ENCODE results near the gene WSB2.
"Not testable (repeated sequence)": the region's sequence is repeated elsewhere in the genome, so short reads cannot be mapped to it uniquely, and the experiment has no call there.

Gene WSB2

DNA sequence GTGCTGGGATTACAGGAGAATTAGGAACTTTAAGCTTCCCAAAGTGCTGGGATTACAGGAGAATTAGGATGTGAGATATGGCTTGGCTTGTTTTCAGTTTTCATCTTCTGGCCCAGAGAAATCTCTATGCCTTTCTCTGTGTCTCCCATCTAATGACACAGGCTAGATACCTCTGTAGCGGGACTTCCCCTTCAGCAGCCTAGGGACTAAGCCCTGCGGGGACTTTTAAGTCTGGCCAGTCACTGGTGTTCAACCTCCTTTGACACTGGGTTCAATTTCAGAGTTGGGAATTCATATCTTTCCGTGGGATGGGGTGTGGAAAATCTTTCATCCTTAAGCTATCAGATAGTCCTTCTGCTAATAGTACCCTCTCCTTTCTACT is 38.3 kb downstream of the WSB2 start:
- TF ChIP-seq, protein P1, sequence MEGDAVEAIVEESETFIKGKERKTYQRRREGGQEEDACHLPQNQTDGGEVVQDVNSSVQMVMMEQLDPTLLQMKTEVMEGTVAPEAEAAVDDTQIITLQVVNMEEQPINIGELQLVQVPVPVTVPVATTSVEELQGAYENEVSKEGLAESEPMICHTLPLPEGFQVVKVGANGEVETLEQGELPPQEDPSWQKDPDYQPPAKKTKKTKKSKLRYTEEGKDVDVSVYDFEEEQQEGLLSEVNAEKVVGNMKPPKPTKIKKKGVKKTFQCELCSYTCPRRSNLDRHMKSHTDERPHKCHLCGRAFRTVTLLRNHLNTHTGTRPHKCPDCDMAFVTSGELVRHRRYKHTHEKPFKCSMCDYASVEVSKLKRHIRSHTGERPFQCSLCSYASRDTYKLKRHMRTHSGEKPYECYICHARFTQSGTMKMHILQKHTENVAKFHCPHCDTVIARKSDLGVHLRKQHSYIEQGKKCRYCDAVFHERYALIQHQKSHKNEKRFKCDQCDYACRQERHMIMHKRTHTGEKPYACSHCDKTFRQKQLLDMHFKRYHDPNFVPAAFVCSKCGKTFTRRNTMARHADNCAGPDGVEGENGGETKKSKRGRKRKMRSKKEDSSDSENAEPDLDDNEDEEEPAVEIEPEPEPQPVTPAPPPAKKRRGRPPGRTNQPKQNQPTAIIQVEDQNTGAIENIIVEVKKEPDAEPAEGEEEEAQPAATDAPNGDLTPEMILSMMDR (IDR thresholded peaks at IDR 0.05; ENCODE audit: insufficient read depth, missing control alignments): no peak
- DNase-seq (ENCODE audit: insufficient read length, low spot score): no peak
- no peak for FAIRE-seq

DNA sequence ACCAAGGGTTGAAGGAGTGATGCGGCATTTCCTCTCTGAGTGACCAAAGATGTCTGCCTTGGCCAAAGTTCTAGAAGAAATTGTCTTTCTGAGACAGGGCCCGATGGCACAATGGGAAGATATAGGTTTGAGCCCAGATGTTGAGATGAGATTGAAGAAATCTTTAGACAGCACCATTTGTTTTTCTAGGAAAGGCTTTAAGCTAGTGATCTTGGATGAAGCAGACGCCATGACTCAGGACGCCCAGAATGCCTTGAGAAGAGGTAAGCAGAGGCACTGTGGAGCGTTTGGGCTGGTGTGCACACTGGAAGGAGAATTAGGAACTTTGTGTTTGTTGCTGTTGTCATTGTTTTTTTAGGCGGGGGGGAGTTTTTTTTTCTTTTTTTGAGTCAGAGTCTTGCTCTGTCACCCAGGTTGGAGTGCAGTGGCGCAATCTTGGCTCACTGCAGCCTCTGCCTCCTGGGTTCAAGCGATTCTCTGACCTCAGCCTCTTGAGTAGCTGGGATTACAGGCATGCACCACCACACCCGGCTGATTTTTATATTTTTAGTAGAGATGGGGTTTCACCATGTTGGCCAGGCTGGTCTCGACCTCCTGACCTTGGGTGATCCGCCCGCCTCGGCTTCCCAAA is 38.8 kb downstream of the WSB2 start:
- not testable (repeated sequence) for FAIRE-seq; DNase-seq (ENCODE audit: insufficient read length, low spot score)

DNA sequence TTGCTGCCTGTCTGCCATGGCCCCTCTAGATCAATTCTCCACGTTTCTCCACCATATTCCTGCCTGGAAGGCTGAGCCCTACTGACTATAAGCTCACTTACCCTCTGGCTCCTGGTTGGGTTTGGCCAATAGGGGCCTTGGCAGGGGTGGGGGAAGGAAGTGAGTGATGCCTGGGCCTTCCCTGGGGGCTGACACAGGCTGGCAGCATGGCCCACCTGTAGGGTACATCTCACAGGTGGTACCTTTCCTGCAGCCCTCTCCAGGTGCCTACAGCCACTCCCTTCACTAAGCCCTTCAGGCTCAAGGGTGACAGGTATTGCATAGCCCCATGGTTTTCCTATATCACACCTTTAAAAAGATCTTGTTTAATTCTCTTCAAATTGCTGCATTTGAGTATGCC is 40.9 kb downstream of the WSB2 start:
- TF ChIP-seq, protein P1 (IDR thresholded peaks at IDR 0.05; ENCODE audit: insufficient read depth, missing control alignments): no peak
- FAIRE-seq (no peak), DNase-seq (ENCODE audit: insufficient read length, low spot score) (no peak)

DNA sequence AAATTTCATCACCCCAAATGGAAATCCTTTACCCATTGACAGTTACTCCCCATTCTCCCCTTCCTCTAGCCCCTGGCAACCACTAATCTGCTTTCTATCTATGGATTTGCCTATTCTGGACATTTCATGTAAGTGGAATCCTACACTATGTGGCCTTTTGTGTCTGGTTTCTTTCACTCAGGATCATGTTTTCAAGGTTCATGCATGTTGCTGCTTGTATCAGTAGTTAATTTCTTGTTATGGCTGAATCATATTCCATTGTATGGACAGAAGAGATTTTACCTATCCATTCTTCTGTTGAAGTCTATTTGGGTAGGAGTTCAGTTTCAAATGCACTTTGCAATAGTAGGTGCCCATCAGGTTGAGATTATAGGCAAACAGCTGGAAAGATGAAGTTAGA is 43.1 kb downstream of the WSB2 start:
- TF ChIP-seq, protein P1 (IDR thresholded peaks at IDR 0.05; ENCODE audit: insufficient read depth, missing control alignments): no peak
- DNase-seq (ENCODE audit: insufficient read length, low spot score) (no peak), FAIRE-seq (no peak)

DNA sequence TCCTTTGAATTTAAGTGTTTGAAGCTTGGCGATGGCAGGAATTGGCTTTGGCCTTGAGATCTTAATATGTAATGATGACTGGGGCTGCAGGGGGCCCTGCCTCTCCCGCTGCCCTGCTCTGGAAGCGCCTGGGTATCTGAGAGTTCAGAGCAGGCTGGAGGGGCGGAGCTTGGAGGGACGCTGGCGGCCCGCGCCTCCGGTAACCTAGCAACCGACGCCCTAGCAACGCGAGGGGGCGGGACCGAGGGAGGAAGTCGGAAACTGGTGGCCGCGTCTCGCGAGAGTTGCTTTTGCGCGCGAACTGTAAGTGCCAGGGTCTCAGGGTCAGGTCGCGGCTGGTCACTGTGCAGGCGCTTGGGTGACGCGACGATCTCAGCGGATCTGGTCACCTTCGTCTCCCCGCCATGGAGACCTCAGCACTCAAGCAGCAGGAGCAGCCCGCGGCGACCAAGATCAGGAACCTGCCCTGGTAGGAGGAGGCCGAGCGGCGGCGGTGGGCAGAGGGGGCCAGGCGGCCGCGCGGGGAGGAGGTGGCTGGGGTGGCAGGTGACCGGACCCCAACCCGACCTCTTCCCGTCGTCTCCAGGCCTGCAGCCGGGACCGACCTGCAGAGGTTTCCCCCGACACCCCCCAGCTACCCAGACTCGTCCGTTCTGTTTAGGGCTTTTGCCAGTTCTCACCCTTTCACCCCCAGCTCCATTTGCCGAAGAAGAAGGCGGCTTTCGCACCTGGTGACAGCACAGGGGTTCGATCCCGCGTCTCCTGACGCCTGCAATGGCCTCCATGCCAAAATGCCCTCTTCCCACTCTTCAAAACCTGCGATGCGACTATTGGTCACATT is 44.3 kb downstream of the WSB2 start, which contains the start of gene RFC5:
RFC5 (plus strand) TSS at position 280 of the 841 bp plus-strand sequence; CDS start at position 405, 125 bp downstream.
- DNase-seq (ENCODE audit: insufficient read length, low spot score) (peak; percentile 82), FAIRE-seq (no peak)
- TF ChIP-seq, protein P1 (IDR thresholded peaks at IDR 0.05; ENCODE audit: insufficient read depth, missing control alignments): no peak

DNA sequence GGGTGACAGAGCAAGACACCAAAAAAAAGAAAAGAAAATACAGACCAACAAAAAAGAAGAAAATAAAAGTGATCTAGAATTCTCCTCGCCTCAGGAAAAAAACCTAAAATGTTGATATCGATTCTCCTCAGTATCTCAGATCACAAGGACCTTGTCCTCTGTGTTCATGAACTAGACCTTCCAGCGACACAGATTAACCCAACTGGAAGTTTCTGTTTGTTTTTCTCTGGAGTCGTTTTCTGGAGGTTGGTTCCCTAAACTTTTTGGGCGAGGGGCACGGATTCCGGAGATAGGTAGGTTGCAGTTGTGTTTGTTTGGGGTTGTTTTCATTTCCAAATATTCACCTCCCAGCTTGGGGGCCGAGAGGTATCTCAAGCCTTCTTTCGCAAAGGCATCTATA is 45.0 kb downstream of the WSB2 start:
- FAIRE-seq: no peak
- TF ChIP-seq, protein P1 (IDR thresholded peaks at IDR 0.05; ENCODE audit: insufficient read depth, missing control alignments): no peak

DNA sequence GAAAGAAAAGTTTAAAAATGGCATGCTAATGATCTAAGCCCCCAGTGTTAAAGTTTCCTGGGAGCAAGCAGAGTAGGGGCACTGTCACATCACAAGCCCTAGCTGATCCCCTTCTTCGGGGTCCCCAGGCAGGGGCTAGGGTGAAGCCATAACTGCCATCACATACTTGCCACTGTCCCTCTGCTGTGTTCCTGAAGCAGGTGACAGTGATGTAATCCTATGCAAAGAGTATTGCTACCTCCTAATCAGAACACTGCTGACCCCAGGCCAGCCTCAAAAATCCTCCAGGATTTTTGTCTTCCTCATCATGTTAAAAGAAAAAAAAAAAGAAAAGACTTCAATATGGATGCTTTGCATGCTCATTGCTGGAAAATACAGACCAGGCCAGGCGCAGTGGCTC is 45.7 kb downstream of the WSB2 start:
- FAIRE-seq (no peak), DNase-seq (ENCODE audit: insufficient read length, low spot score) (no peak)
- TF ChIP-seq, protein P1 (IDR thresholded peaks at IDR 0.05; ENCODE audit: insufficient read depth, missing control alignments): no peak

More for the DNA sequence above, 45.0 kb downstream of the WSB2 start:
- DNase-seq (ENCODE audit: insufficient read length, low spot score): no peak
